ENCODE data around the gene DHX58. TPM values are rescaled to one million over a fixed set of nuclear protein-coding genes. Genes with fewer than 3 reads are reported as not detected.

Gene DHX58
- total and polyA plus RNA-seq, 2 of the 4 experiments (the other 2 are of a cell fraction), result 1.1 to 2.8 TPM

GRCh38 chr17:42055496-42055895, 57.0 kb downstream of the DHX58 start:
- no peaks in the 10 kb centered on the region for H3K9me3 ChIP-seq (ENCODE audit: control insufficient read depth, insufficient read depth, low read length)
- H3K4me1 ChIP-seq (ENCODE audit: control insufficient read depth, insufficient read depth, low read length), result no peaks in the 10 kb centered on the region
- H3K4ac ChIP-seq (ENCODE audit: low read depth, low read length), result no peak overlapping the region
- CTCF ChIA-PET, result no interaction called here
- no peak overlapping the region for H3K27ac ChIP-seq (ENCODE audit: insufficient read depth, low read length)
- H2BK20ac ChIP-seq (ENCODE audit: low read depth, low read length), result no peak overlapping the region
- H3K9me1 ChIP-seq (ENCODE audit: insufficient read depth, low read length), result peaks cover 3% of the 10 kb centered on the region; the same call in 1 of the 2 replicates
- no peak overlapping the region for H3K23ac ChIP-seq (ENCODE audit: low read depth, low read length)
- 13% methylated on average over 3 of the region's 6 CpGs; no CpG with 5 or more reads in 1 of the 2 experiments for WGBS, 2 experiments (ENCODE audit: extremely low coverage in 2 of 2, insufficient read length in 1 of 2)
- intact Hi-C loops (cut with micrococcal nuclease), result no loop called here
- no peak overlapping the region for H2AK5ac ChIP-seq (ENCODE audit: low read depth, low read length)
- in situ Hi-C loops (cut with MboI; ENCODE audit: low sequenced_read_pairs), result no loop called here
- no peak overlapping the region for H4K8ac ChIP-seq (ENCODE audit: low read depth in 2 of 2, low read length in 2 of 2)
- H2BK120ac ChIP-seq (ENCODE audit: low read depth, low read length), result no peak overlapping the region
- H3K36me3 ChIP-seq (ENCODE audit: control insufficient read depth, insufficient read depth, low read length), result no peaks in the 10 kb centered on the region
- no peaks in the 10 kb centered on the region for H4K20me1 ChIP-seq (ENCODE audit: insufficient read depth, low read length)
- DNase-seq (peak; percentile 12), ATAC-seq (ENCODE audit: low read depth) (peak; percentile 35; the same call in 1 of the 2 replicates)
- no peak overlapping the region for H2AFZ ChIP-seq (replicated peaks; ENCODE audit: low read length, poor library complexity)
- H3K4me3 ChIP-seq (ENCODE audit: insufficient read depth, low read depth, low read length), result no peak overlapping the region
- no peak overlapping the region for H3K9ac ChIP-seq (ENCODE audit: low read depth, low read length)
- dilution Hi-C loops (cut with HindIII; ENCODE audit: low sequenced_read_pairs, unreplicated experiment), result no loop called here
- no peaks in the 10 kb centered on the region for H3K79me1 ChIP-seq (ENCODE audit: low read depth in 1 of 2, low read length in 2 of 2)
- H3K27me3 ChIP-seq (ENCODE audit: control insufficient read depth, insufficient read depth, low read length), result peaks cover 77% of the 10 kb centered on the region
- no peak for TF ChIP-seq MXI1 (IDR thresholded peaks at IDR 0.05; ENCODE audit: borderline replicate concordance, low read depth, low read length)
- TF ChIP-seq RFX5 (IDR thresholded peaks at IDR 0.05; ENCODE audit: low read depth, low read length), result no peak
- TF ChIP-seq CEBPB (IDR thresholded peaks at IDR 0.05; ENCODE audit: low read depth, low read length), result no peak
- no peak for TF ChIP-seq BHLHE40 (IDR thresholded peaks at IDR 0.05; ENCODE audit: low read depth, low read length)
- no peak for TF ChIP-seq SMC3 (IDR thresholded peaks at IDR 0.05; ENCODE audit: low read depth, low read length)
- TF ChIP-seq RAD21 (IDR thresholded peaks at IDR 0.05; ENCODE audit: low read length), result no peak
- no peak for TF ChIP-seq POLR2A (IDR thresholded peaks at IDR 0.05; ENCODE audit: low read depth, low read length)
- no peak for TF ChIP-seq ELK1 (IDR thresholded peaks at IDR 0.05; ENCODE audit: borderline replicate concordance, low read depth, low read length)
- TF ChIP-seq CTCF (conservative IDR thresholded peaks at IDR 0.05; ENCODE audit: low read depth, low read length), result no peak
- TF ChIP-seq MAFK (IDR thresholded peaks at IDR 0.05; ENCODE audit: low read depth, low read length), result no peak
- no peak for TF ChIP-seq NFE2L2 (IDR thresholded peaks at IDR 0.05; ENCODE audit: low read depth, low read length)
- no peak for TF ChIP-seq USF2 (IDR thresholded peaks at IDR 0.05; ENCODE audit: low read depth, low read length)
- no peak overlapping the region for H3K56ac ChIP-seq (ENCODE audit: extremely low read depth, insufficient read depth, low read length)
- BruUV-seq (replicated peaks), result no TSS peak
- POLR2A ChIA-PET (ENCODE audit: unreplicated experiment), result interaction anchor here (0.7 kb wide), 1 partner anchor 96 kb away, joined by 12 read pairs; no protein-coding TSS in a partner anchor
- H2BK5ac ChIP-seq (ENCODE audit: low read depth, low read length, poor library complexity, severe bottlenecking), result no peak overlapping the region
- H3K14ac ChIP-seq (replicated peaks; ENCODE audit: low read depth, low read length), result no peak overlapping the region; the same call in 1 of the 2 replicates
- H2BK15ac ChIP-seq (ENCODE audit: low read depth, low read length), result no peak overlapping the region
- no peak overlapping the region for H3K18ac ChIP-seq (ENCODE audit: low read depth, low read length)
- H4K5ac ChIP-seq (ENCODE audit: low read depth, low read length), result no peak overlapping the region
- H2AK9ac ChIP-seq (replicated peaks; ENCODE audit: low read depth, low read length, poor library complexity), result no peak overlapping the region
- no peak overlapping the region for H4K91ac ChIP-seq (ENCODE audit: insufficient read depth, low read depth, low read length)
- no peak overlapping the region for H3K4me2 ChIP-seq (ENCODE audit: low read depth, low read length)
